ENCODE measurements around the gene CEP152.

DNA sequence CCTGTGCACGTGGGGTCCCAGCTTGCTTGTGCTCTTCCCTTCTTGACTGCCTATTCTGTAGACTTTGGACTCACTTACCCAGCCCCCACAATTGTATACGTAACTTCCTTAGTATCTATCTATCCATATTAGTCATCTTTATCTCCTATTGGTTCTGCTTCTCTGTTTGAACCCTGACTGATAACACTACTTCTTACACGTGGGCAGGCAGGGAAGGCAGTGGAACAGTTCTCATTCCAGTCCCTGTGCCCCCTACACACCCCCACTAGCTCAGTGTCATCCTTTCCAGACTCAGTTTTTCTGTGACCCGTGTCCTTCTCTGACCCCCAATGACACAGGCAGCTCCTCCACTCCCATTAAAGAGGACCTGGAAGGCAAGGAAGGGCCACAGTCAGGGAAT, 91.2 kb downstream of the CEP152 start:
- TF ChIP-seq, protein P1, sequence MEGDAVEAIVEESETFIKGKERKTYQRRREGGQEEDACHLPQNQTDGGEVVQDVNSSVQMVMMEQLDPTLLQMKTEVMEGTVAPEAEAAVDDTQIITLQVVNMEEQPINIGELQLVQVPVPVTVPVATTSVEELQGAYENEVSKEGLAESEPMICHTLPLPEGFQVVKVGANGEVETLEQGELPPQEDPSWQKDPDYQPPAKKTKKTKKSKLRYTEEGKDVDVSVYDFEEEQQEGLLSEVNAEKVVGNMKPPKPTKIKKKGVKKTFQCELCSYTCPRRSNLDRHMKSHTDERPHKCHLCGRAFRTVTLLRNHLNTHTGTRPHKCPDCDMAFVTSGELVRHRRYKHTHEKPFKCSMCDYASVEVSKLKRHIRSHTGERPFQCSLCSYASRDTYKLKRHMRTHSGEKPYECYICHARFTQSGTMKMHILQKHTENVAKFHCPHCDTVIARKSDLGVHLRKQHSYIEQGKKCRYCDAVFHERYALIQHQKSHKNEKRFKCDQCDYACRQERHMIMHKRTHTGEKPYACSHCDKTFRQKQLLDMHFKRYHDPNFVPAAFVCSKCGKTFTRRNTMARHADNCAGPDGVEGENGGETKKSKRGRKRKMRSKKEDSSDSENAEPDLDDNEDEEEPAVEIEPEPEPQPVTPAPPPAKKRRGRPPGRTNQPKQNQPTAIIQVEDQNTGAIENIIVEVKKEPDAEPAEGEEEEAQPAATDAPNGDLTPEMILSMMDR (IDR thresholded peaks at IDR 0.05), result no peak
- no peak for TF ChIP-seq EZH2phosphoT487 (IDR thresholded peaks at IDR 0.05)

Measured in neural progenitor cell (in vitro differentiated cells).